Eye (tissue), 1 donor: ENCODE results near the gene PPM1M.
"Not testable (repeated sequence)": the region's sequence is repeated elsewhere in the genome, so short reads cannot be mapped to it uniquely, and the experiment has no call there.

Experiments
- DNase-seq: peaks from one replicate; pipeline ENCODE4 v3.0.0-alpha.2; 2015

PPM1M gene

DNA sequence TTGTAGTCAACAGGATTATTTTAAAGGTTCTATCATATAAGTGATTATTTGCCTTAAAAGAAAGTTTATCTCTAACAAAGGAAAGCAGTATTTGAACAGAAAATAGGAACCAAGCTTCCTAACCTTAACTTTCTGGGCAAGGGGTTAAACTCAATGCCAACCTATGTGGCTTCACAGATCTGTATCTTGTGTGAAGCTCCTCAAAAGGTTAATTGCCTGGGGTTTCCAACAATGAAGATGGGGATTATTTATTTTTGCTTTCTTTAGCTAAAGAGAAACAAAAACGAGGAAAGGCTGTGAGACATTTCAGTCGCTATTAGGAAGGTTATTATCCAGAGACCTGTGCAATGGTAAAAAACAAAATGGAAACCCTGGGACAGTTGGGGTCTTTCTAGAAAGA is 34.0 kb downstream of the PPM1M start:
- no peak for DNase-seq

DNA sequence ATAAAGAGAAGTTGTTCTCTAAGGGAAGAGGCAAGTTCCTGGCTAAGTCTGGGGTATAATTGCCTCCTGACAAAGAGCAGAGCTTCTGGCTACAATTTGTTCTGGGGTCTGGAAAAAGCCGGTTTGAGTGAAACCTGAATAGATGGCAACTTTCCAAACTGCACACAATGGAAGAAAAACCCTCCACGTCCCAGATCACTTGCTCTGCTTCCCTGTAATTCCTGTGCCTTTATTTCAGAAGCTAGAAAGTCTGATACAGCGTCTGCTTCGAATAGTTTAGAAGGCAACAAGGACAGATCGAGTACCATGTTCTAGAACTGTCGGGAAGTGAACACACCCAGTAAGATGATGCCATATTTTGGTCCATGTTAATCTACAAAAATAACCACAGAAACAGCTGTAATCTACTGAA is 34.5 kb downstream of the PPM1M start:
- DNase-seq = peak; percentile 76

DNA sequence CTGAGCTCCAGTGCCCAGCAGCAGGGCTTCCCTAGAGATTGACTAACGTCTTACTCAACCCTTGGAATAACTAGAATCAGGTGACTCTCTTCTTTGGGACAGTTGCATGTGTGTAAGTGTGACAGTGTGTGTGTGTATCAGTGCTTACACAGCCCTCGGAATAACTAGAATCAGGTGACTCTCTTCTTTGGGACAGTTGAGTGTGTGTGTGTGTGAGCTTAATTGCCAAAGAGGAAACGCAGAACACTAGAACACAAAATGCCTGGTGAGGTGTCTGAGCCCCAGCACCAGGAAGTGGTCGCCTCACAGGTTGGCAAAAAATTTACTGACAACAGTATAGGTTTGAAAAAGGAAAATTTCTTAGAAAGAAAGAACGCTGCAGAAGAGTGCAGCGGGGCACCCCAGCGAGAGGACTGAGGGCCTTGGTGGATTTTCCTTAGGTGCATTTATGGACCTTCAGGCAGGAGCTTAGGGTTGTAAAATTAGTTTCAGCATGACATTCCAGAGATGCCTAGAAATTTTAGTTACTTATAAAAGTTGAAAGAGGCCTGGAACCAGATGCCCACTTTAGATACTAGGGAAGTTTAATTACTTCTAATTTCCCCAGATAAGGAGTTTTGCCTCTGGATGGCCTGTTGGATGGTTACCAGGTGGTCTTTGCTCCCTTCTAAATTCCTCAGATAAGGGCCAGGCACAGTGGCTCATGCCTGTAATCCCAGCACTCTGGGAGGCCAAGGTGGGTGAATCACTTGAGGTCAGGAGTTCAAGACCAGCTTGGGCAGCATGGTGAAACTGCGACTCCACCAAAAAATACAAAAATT is 36.6 kb downstream of the PPM1M start:
- no peak for DNase-seq

DNA sequence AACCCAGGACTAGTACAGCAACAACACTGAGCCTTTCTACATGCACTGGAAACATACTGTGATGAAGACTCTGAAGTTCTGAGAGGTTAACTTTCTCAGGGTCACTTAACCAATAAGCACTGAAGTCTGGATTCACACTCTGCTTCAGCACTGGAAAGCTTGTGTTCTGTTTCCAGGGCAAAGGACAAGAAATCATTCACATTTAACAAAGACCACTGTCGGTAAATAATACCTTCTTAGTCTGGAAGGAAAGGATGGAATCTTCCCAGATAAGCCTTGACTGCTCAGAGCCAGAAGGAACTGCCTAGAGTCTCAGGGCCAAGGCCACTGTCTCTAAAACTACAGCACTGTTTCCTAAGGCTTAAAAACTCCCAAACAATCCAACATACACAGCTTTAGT is 37.7 kb downstream of the PPM1M start:
- DNase-seq = no peak

- DNase-seq = not testable (repeated sequence)
Observed at GRCh38 chr3:52284051-52284450, 38.5 kb downstream of the PPM1M start.

DNA sequence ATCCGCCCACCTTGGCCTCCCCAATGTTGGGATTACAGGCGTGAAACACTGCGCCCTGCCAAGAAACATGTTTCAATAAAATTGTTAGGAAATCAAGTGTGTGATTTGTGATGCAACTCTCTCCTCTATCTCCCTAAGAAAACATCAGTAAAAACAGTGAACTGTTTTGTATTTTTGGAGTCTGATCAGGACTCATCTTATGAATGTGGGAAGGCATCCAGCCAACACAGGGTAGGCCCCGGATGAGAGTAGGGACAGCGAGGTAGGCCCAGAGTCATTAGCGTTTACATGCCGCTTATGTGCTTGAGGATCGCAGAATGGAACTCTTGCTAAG is 41.2 kb downstream of the PPM1M start:
- DNase-seq = no peak

GRCh38 chr3:52288674-52289073 is 43.1 kb downstream of the PPM1M start:
- no peak for DNase-seq

GRCh38 chr3:52289338-52289746 is 43.8 kb downstream of the PPM1M start:
- DNase-seq = no peak

DNA sequence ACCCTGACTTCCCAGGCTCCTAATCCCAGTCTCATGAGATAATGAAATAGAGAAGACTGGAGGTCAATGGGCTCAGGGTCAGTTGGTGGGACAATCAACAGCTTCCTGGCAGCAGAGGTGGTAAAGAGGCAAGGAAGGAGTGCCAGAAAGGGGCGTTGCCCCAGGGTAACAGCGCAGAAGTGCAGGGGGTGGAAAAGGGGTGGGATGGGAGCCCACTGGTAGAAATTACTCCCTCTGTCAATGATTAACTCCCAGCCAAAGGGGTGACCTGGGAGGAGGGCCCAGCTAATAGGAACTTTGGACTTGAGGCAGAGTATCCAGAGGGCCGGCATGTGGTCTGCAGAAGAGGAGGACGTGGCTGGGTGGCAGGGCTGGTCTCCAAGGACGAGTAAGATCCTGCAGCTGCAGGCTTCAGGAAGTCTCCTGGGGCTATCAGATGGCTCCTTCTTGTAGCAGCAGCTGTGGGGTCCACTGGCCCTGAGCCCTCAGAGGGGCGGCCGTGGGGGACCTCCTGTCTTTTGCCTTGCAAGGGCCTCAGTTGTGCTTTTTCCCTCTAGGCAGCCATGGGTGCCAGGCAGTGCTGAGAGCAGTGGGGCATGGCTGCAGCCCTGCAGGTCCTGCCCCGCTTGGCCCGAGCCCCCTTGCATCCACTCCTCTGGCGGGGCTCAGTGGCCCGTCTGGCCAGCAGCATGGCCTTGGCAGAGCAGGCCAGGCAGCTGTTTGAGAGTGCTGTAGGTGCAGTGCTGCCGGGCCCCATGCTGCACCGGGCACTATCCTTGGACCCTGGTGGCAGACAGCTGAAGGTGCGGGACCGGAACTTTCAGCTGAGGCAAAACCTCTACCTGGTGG is 44.4 kb downstream of the PPM1M start:
- DNase-seq = no peak

- no peak for DNase-seq
Observed at GRCh38 chr3:52290596-52291507, 45.3 kb downstream of the PPM1M start.

- peak; percentile 58 for DNase-seq
Observed at GRCh38 chr3:52291508-52292181, 46.1 kb downstream of the PPM1M start.

DNA sequence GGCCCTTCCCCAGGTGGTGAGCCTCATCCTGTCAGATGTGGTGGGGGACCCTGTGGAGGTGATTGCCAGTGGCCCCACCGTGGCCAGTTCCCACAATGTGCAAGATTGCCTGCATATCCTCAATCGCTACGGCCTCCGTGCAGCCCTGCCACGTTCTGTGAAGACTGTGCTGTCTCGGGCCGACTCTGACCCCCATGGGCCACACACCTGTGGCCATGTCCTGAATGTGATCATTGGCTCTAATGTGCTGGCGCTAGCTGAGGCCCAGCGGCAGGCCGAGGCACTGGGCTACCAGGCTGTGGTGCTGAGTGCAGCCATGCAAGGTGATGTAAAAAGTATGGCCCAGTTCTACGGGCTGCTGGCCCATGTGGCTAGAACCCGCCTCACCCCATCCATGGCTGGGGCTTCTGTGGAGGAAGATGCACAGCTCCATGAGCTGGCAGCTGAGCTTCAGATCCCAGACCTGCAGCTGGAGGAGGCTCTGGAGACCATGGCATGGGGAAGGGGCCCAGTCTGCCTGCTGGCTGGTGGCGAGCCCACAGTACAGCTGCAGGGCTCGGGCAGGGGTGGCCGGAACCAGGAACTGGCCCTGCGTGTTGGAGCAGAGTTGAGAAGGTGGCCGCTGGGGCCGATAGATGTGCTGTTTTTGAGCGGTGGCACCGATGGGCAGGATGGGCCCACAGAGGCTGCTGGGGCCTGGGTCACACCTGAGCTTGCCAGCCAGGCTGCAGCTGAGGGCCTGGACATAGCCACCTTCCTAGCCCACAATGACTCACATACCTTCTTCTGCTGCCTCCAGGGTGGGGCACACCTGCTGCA is 46.9 kb downstream of the PPM1M start:
- DNase-seq = no peak

DNA sequence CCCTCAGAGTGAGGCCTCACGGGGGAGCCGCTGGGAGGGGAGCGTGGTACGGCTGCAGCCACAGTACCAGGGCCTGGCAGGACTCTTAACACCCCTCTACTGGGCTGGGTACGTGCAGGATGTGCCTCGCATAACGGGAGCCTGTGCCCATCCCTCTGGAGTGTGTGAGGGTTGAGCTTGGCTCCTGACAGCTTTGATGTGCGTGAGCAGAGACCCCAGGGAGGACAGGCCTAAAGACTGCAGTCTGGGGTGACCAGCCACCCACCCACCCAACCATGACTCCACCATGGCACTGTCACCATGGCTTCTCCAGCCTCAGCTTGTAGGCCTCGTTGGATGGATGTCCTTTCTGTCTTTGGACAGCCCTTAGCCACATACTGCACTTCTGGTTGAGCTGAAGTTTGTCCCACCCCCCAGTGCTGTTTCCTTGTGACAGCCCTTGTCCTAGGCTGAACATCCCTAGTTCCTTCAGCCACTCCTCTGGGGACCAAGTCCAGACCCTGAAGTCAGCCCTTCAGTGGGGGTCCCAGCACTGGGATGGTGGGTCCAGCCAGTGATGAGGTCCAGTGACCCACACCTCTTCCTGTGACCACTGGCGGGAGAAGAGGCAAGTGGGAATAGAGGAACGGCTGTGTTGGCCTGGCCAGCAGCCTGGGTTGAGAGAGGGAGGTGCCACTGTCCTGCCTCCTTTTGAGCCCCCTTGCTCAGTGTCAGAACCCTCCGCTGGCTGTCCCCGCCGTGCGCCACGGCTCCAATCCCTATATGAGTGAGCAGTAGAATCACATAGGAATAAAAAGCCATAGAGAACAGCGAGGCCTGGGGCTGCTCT is 48.1 kb downstream of the PPM1M start:
- DNase-seq = no peak

DNA sequence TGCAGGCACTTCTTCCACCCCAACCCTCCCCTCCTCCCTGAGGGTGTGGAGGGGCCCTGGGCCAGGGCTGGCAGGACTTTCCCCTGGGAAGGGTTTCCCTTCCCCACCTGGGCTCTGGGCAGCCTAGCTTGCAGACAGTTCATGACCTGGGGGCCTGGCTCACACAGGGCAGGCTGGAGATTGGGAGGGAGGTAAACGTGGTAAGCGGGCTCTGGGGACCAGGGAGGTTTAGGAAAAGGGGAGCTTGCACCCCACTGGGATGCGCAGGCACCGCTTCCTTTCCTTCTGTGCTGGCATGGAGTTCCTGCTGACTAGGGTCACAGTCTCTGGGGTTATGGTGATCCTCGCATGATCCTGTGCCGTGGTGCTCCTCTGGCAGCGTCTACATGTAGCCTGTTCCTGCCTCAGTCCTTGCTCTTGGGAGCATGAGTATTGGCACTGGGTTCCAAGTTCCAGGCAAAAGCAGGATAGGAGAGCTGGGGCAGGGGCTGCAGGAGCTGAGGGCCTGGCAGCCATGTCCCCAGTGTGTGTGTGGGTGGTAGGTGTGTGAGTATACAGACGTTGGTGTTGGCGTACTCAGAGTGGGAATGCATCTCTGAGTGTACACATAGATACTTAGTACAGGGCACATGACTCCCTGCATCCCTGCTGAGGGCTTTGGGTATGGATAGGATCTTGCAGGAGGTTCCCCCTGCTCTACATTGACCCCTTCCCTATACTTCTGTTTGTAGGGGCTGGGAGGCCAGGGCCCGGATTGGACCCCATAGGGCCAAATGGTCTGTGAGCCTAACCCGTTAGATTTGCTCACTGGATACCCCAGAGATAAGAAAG is 49.0 kb downstream of the PPM1M start:
- DNase-seq = no peak

DNA sequence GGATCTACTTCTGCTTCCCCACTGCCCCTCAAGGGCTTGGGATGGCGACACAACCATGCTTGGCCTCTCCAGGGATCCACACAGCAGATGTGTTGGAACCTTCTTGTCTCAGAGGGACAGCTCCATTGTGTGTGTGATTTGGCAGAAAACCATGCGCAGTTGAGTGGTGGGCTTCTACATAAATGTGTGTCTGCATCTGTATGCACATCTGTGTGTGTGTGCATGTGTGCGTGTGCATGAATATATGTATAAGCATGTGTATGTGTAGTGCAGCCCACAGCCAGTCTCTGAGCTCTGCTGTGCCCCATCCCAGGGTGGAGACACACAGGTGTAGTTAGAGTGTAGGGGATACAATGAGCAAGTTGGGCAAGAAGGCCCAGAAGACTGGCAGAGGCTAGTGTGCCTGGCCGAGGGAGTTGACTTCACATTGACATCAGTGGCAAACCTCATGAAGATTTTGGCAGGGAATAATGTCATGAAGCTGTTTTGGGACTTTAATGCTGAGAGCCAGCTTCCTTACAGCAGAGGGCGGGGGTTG is 50.2 kb downstream of the PPM1M start:
- no peak for DNase-seq

DNA sequence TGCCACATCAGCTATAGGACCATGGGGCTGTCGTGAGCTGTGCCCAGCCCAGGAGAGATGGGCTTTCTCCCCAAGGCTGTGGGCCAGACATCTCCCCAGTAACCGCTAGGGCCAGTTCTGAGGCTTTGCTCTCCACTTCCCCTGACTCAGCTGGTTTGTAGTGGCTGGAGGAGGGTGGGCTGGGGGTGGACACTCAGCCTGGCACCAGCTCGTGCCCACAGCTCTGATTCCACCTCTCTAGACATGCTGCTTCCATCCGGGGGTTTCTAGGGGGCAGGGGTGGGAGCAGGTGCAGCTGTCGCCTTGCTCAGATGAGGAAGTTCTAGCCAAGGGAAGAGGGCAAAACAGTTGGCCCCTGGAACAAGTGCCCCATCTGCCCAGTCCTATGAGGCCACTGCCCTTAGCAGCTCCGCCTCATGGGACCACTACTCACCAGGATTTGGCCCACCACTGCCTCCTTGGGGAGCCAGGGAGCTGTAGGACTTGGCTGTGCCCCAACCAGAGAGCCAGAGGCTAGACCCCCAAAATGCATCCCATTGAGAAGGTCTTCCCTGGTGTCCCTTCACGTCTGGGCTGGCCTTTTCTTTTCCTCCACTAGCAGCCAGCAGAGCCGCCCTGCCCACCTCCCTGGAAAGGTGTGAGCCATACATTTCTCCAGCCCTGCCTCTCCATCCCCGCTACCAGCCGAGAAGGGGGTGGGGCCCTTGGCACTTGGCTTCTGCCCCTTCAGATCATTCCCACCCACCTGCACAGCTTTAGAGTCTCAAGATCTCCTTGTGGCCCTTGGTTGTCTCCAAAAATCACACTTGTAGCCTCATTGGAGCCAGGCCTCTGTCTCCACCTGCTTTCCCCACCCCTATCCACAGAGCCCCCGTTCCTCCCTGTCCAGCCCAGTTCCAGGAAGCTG is 51.9 kb downstream of the PPM1M start:
- no peak for DNase-seq

GRCh38 chr3:52298149-52299098 is 52.9 kb downstream of the PPM1M start:
- peak; percentile 93 for DNase-seq
